ENCODE data around the gene PLOD1. TPM values are rescaled to one million over a fixed set of nuclear protein-coding genes. Genes with fewer than 3 reads are reported as not detected.

Gene PLOD1
- total RNA-seq, 1 experiment from 2014 or later: 46.9 TPM

- TF ChIP-seq ATF2 (CRISPR knock-in tag; IDR thresholded peaks at IDR 0.05; ENCODE audit: borderline replicate concordance, low read depth): no peak
- no peak for TF ChIP-seq HMGA2 (CRISPR knock-in tag; IDR thresholded peaks at IDR 0.05)
Observed at GRCh38 chr1:11951901-11952300, 17.4 kb downstream of the PLOD1 start (continued).

GRCh38 chr1:11952455-11953109 lies 18.1 kb downstream of the PLOD1 start:
- POLR2A ChIA-PET: no interaction called here
- Mint-ChIP-seq H3K27me3 (ENCODE audit: low read depth) (no peaks in the 10 kb centered on the region), H3K27ac (no peak overlapping the region), H3K9me3 (peaks cover 4% of the 10 kb centered on the region), H3K4me3 (no peak overlapping the region), H3K4me1 (peaks cover 3% of the 10 kb centered on the region; the same call in 1 of the 2 replicates), H3K36me3 (peaks cover 42% of the 10 kb centered on the region)
- ATAC-seq: no peak
- CTCF ChIA-PET: interaction anchor here (1.7 kb wide), 1 partner anchor 14 kb away, joined by 5 read pairs; no protein-coding TSS in a partner anchor
- no peak for TF ChIP-seq ZNF416 (CRISPR knock-in tag; IDR thresholded peaks at IDR 0.05)
- peak; percentile 79 for TF ChIP-seq PRDM15 (CRISPR knock-in tag; IDR thresholded peaks at IDR 0.05)
- DNase-seq (ENCODE audit: low spot score): no peak

- Mint-ChIP-seq H3K9me3 (no peaks in the 10 kb centered on the region), H3K27me3 (ENCODE audit: low read depth) (no peaks in the 10 kb centered on the region), H3K4me3 (no peak overlapping the region), H3K4me1 (no peaks in the 10 kb centered on the region), H3K36me3 (peaks cover 26% of the 10 kb centered on the region), H3K27ac (no peak overlapping the region)
- ATAC-seq (no peak), DNase-seq (ENCODE audit: low spot score) (no peak)
- ChIA-PET CTCF (no interaction called here), POLR2A (no interaction called here)
- TF ChIP-seq ZSCAN18 (CRISPR knock-in tag; IDR thresholded peaks at IDR 0.05): no peak
- TF ChIP-seq ZNF423 (CRISPR knock-in tag; IDR thresholded peaks at IDR 0.05): no peak
- no peak for TF ChIP-seq FOXP4 (CRISPR knock-in tag; IDR thresholded peaks at IDR 0.05)
- no peak for TF ChIP-seq ZNF425 (CRISPR knock-in tag; conservative IDR thresholded peaks at IDR 0.05)
- TF ChIP-seq GRHL2 (CRISPR knock-in tag; IDR thresholded peaks at IDR 0.05; ENCODE audit: insufficient replicate concordance, severe bottlenecking): no peak
- TF ChIP-seq ZNF263 (CRISPR knock-in tag; IDR thresholded peaks at IDR 0.05; ENCODE audit: low read depth): no peak
- no peak for TF ChIP-seq USF2 (CRISPR knock-in tag; IDR thresholded peaks at IDR 0.05)
- TF ChIP-seq E2F5 (CRISPR knock-in tag; IDR thresholded peaks at IDR 0.05): no peak
- no peak for TF ChIP-seq SMAD4 (CRISPR knock-in tag; IDR thresholded peaks at IDR 0.05)
- no peak for TF ChIP-seq ARID4B (CRISPR knock-in tag; IDR thresholded peaks at IDR 0.05; ENCODE audit: borderline replicate concordance)
Observed at GRCh38 chr1:11955221-11955620, 20.7 kb downstream of the PLOD1 start.

Data from WTC11 (cell line).